GM18499 (cell line): ENCODE measurements around the gene S100A5.
"Not testable (repeated sequence)": the region's sequence is repeated elsewhere in the genome, so short reads cannot be mapped to it uniquely, and the experiment has no call there.

Experiments
- ATAC-seq: cut with Tn5 transposase; IDR thresholded peaks from one replicate; pipeline ENCODE4 v1.9.1; 2021; ENCODE audit warnings: moderate number of reproducible peaks; ENCODE audit not compliant: insufficient read depth, unreplicated experiment

The S100A5 gene

GRCh38 chr1:153567621-153568366, 27.1 kb upstream of the S100A5 start:
- ATAC-seq: no peak

- ATAC-seq: no peak
Measured at GRCh38 chr1:153566414-153567371, 26.0 kb upstream of the S100A5 start.

- no peak for ATAC-seq
Measured at GRCh38 chr1:153565529-153566374, 25.0 kb upstream of the S100A5 start, which contains the start of gene S100A2. Gene S100A2 (minus strand): TSS chr1:153565844. CDS start chr1:153563877, 1,967 bp downstream.

GRCh38 chr1:153563991-153564390, 23.3 kb upstream of the S100A5 start:
- ATAC-seq: no peak

- ATAC-seq: no peak
Measured at GRCh38 chr1:153563483-153563901, 22.8 kb upstream of the S100A5 start.

- not testable (repeated sequence) for ATAC-seq
Measured at GRCh38 chr1:153562021-153562420, 21.3 kb upstream of the S100A5 start.

GRCh38 chr1:153561466-153561985, 20.8 kb upstream of the S100A5 start:
- ATAC-seq: no peak

- ATAC-seq: no peak
Measured at GRCh38 chr1:153560771-153561465, 20.2 kb upstream of the S100A5 start.

- no peak for ATAC-seq
Measured at GRCh38 chr1:153560241-153560640, 19.5 kb upstream of the S100A5 start.

GRCh38 chr1:153557877-153558276, 17.1 kb upstream of the S100A5 start:
- no peak for ATAC-seq

- no peak for ATAC-seq
Measured at GRCh38 chr1:153556348-153556747, 15.6 kb upstream of the S100A5 start.

- no peak for ATAC-seq
Measured at GRCh38 chr1:153553830-153554541, 13.3 kb upstream of the S100A5 start.

GRCh38 chr1:153553096-153553495, 12.4 kb upstream of the S100A5 start:
- no peak for ATAC-seq

GRCh38 chr1:153552335-153552734, 11.6 kb upstream of the S100A5 start:
- no peak for ATAC-seq

GRCh38 chr1:153550827-153551500, 10.2 kb upstream of the S100A5 start:
- ATAC-seq: no peak

- no peak for ATAC-seq
Measured at GRCh38 chr1:153550398-153550758, 9.6 kb upstream of the S100A5 start.

- no peak for ATAC-seq
Measured at GRCh38 chr1:153549741-153550397, 9.1 kb upstream of the S100A5 start.
